MM.1S (cell line): ENCODE measurements around the gene RPH3AL.

Experiments used
- DNase-seq: peaks from one replicate; pipeline ENCODE4 v3.0.0-alpha.2; 2015
- H2AFZ ChIP-seq: fragments of 300-600 bp; sonication (generic); 2 replicates; pipeline ENCODE4 v1.6.0; 2016; ENCODE audit warnings: antibody characterized with exemption, low read length
- H3F3A ChIP-seq: fragments of 300-600 bp; sonication (generic); 2 replicates; pipeline ENCODE4 v1.6.1; 2016; ENCODE audit warnings: mild to moderate bottlenecking, antibody characterized with exemption, low read length, moderate library complexity, mixed read lengths; ENCODE audit not compliant: insufficient read depth
- H3K27ac ChIP-seq: fragments of 300-600 bp; sonication (generic); 2 replicates; pipeline ENCODE4 v1.5.1; 2016; ENCODE audit warnings: mild to moderate bottlenecking, low read length
- H3K27me3 ChIP-seq: fragments of 300-600 bp; sonication (generic); replicated peaks from 2 replicates; pipeline ENCODE4 v1.6.0; 2016; ENCODE audit warnings: low read length; ENCODE audit not compliant: insufficient read depth
- H3K36me3 ChIP-seq: fragments of 300-600 bp; sonication (generic); replicated peaks from 2 replicates; pipeline ENCODE4 v1.6.1; 2016; ENCODE audit warnings: mild to moderate bottlenecking, low read length, mixed read lengths; ENCODE audit not compliant: insufficient read depth
- H3K4me1 ChIP-seq: fragments of 300-600 bp; sonication (generic); 2 replicates; pipeline ENCODE4 v1.6.1; 2016; ENCODE audit warnings: low read length, mixed read lengths
- H3K4me2 ChIP-seq: fragments of 300-600 bp; sonication (generic); 2 replicates; pipeline ENCODE4 v1.6.0; 2016; ENCODE audit warnings: low read depth, low read length
- H3K4me3 ChIP-seq: fragments of 300-600 bp; sonication (generic); 2 replicates; pipeline ENCODE4 v1.5.1; 2016; ENCODE audit warnings: low read length, mixed read lengths
- H3K79me2 ChIP-seq: fragments of 300-600 bp; sonication (generic); 2 replicates; pipeline ENCODE4 v1.6.1; 2016; ENCODE audit warnings: mixed run types, low read length, mixed read lengths
- H3K9ac ChIP-seq: fragments of 300-600 bp; sonication (generic); 2 replicates; pipeline ENCODE4 v1.6.1; 2016; ENCODE audit warnings: low read length, mixed read lengths
- H3K9me2 ChIP-seq: fragments of 300-600 bp; sonication (generic); replicated peaks from 2 replicates; pipeline ENCODE4 v1.6.1; 2016; ENCODE audit warnings: mild to moderate bottlenecking, low read length, mixed read lengths; ENCODE audit not compliant: insufficient read depth
- H3K9me3 ChIP-seq: fragments of 300-600 bp; sonication (generic); replicated peaks from 2 replicates; pipeline ENCODE4 v1.6.1; 2016; ENCODE audit warnings: mild to moderate bottlenecking, low read length, mixed read lengths; ENCODE audit not compliant: insufficient read depth
- H4K20me1 ChIP-seq: fragments of 300-600 bp; sonication (generic); 2 replicates; pipeline ENCODE4 v1.6.1; 2016; ENCODE audit warnings: mild to moderate bottlenecking, low read length, moderate library complexity, mixed read lengths; ENCODE audit not compliant: insufficient read depth
- EZH2 ChIP-seq: fragments of 300-600 bp; sonication (generic); optimal IDR thresholded peaks from 2 replicates; pipeline ENCODE3; 2017; ENCODE audit warnings: low read depth, mild to moderate bottlenecking, antibody characterized with exemption, low read length, mixed read lengths
- EZH2phosphoT487 ChIP-seq: fragments of 300-600 bp; sonication (generic); IDR thresholded peaks from 2 replicates; pipeline ENCODE4 v1.6.1; 2018; ENCODE audit warnings: antibody characterized with exemption, low read length
- TF ChIP-seq, protein P1 (sequence below): fragments of 300-600 bp; sonication (generic); IDR thresholded peaks from 2 replicates; pipeline ENCODE4 v1.5.1; 2016; ENCODE audit warnings: antibody characterized with exemption, low read length, mixed read lengths

The RPH3AL gene

GRCh38 chr17:286571-286970, 66.0 kb downstream of the RPH3AL start:
- Histone ChIP-seq H3K9ac (no peak overlapping the region), H3K9me2 (no peaks in the 10 kb centered on the region), H3K27ac (no peak overlapping the region), H3K9me3 (no peaks in the 10 kb centered on the region), H4K20me1 (no peaks in the 10 kb centered on the region), H3F3A (no peaks in the 10 kb centered on the region), H2AFZ (no peak overlapping the region), H3K4me2 (no peak overlapping the region), H3K4me3 (no peak overlapping the region), H3K27me3 (peaks cover 79% of the 10 kb centered on the region), H3K79me2 (no peaks in the 10 kb centered on the region), H3K4me1 (no peaks in the 10 kb centered on the region), H3K36me3 (no peaks in the 10 kb centered on the region)
- TF ChIP-seq EZH2 = no peak
- DNase-seq = no peak

GRCh38 chr17:285751-286422, 66.7 kb downstream of the RPH3AL start:
- TF ChIP-seq, protein P1, sequence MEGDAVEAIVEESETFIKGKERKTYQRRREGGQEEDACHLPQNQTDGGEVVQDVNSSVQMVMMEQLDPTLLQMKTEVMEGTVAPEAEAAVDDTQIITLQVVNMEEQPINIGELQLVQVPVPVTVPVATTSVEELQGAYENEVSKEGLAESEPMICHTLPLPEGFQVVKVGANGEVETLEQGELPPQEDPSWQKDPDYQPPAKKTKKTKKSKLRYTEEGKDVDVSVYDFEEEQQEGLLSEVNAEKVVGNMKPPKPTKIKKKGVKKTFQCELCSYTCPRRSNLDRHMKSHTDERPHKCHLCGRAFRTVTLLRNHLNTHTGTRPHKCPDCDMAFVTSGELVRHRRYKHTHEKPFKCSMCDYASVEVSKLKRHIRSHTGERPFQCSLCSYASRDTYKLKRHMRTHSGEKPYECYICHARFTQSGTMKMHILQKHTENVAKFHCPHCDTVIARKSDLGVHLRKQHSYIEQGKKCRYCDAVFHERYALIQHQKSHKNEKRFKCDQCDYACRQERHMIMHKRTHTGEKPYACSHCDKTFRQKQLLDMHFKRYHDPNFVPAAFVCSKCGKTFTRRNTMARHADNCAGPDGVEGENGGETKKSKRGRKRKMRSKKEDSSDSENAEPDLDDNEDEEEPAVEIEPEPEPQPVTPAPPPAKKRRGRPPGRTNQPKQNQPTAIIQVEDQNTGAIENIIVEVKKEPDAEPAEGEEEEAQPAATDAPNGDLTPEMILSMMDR = no peak
- TF ChIP-seq EZH2 = no peak
- no peak for TF ChIP-seq EZH2phosphoT487
- Histone ChIP-seq H3K9me2 (no peaks in the 10 kb centered on the region), H3F3A (no peaks in the 10 kb centered on the region), H3K4me2 (no peak overlapping the region), H3K9me3 (no peaks in the 10 kb centered on the region), H4K20me1 (no peaks in the 10 kb centered on the region), H3K4me3 (no peak overlapping the region), H3K27me3 (peaks cover 76% of the 10 kb centered on the region), H3K36me3 (no peaks in the 10 kb centered on the region), H3K79me2 (no peaks in the 10 kb centered on the region), H3K4me1 (no peaks in the 10 kb centered on the region), H2AFZ (no peak overlapping the region), H3K27ac (no peak overlapping the region), H3K9ac (no peak overlapping the region)
- no peak for DNase-seq

DNA sequence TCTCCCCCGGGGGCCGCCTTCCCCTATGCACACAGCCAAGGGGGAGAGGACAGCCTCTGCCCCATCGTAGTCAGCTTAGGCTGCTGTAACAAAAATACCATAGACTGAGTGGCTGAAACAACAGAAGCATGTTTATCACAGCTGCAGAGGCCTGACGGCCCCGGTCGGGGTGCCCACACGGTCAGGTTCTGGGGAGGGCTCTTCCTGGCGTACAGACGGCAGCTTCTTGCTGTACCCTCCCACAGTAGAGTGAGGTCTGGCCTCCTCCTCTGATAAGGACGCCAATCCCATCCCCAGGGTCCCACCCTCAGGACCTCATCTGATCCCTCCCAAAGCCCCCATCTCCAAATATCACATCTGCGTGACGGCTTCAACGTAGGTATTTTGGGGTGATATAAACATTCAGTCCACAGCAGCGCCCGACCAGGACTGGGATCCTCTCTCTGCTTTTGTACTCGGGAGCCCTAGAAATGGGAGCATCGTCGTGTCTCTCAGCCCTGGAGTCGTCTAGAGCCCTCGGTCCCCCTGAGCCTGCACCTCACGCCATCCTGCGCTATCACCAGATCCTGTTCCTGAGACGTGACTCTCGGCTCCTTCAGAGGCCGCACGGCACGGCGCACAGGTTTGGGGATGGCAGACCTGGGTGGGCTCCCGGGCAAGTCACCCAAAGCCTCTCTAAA, 67.8 kb downstream of the RPH3AL start:
- H3K9me3 ChIP-seq = no peaks in the 10 kb centered on the region
- no peak overlapping the region for H3K27ac ChIP-seq
- H3K9ac ChIP-seq = no peak overlapping the region
- DNase-seq = no peak
- no peaks in the 10 kb centered on the region for H3K4me1 ChIP-seq
- no peaks in the 10 kb centered on the region for H3K9me2 ChIP-seq
- H3K4me2 ChIP-seq = no peak overlapping the region
- H2AFZ ChIP-seq = no peak overlapping the region
- no peaks in the 10 kb centered on the region for H3K79me2 ChIP-seq
- no peaks in the 10 kb centered on the region for H4K20me1 ChIP-seq
- TF ChIP-seq, protein P1 = no peak
- TF ChIP-seq EZH2 = no peak
- TF ChIP-seq EZH2phosphoT487 = no peak
- H3K27me3 ChIP-seq = peaks cover 75% of the 10 kb centered on the region
- no peak overlapping the region for H3K4me3 ChIP-seq
- no peaks in the 10 kb centered on the region for H3F3A ChIP-seq
- H3K36me3 ChIP-seq = no peaks in the 10 kb centered on the region
